ENCODE results near the gene ZMIZ2. TPM values are rescaled to one million over a fixed set of nuclear protein-coding genes. Genes with fewer than 3 reads are reported as not detected.

ZMIZ2 gene
- total RNA-seq, 1 donor from 2014 or later = 291 TPM

DNA sequence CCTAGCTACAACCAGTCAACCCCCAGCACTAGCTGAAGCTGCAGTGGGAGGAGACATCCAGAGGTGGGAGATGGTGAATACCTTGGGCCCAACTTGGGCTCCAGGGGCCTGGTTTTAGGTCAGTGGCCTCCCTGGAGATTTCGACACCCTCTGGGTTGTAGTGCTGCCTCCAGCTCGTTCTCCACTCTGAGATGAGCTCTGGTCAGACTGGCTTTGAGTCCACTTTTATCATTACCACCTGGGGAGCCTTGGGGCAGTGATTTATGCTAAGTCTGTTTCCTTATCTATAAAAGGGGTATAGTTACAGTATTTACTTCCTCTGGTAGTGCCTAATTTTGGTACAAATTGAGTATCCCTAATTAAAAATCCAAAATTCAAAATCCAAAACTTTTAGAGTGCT lies 70.6 kb downstream of the ZMIZ2 start:
- Mint-ChIP-seq H3K27ac (ENCODE audit: unreplicated experiment) (no peak overlapping the region), H3K4me3 (ENCODE audit: unreplicated experiment) (no peak overlapping the region), H3K9me3 (ENCODE audit: unreplicated experiment) (peaks cover 1% of the 10 kb centered on the region), H3K4me1 (ENCODE audit: low read depth, unreplicated experiment) (no peaks in the 10 kb centered on the region), H3K36me3 (ENCODE audit: unreplicated experiment) (no peaks in the 10 kb centered on the region), H3K27me3 (ENCODE audit: unreplicated experiment) (no peaks in the 10 kb centered on the region)
- no peak for TF ChIP-seq CTCF (IDR thresholded peaks at IDR 0.05; ENCODE audit: partially characterized antibody, unreplicated experiment)
- no peak for DNase-seq

Other genes starting within 250 kb of the ZMIZ2 start
- gene NPC1L1, start 207.5 kb upstream of the ZMIZ2 start, total RNA-seq (ENCODE audit: unreplicated experiment) = not detected
- 84.3 TPM for gene DDX56, start 174.9 kb upstream of the ZMIZ2 start, total RNA-seq (ENCODE audit: unreplicated experiment)
- gene TMED4, start 166.6 kb upstream of the ZMIZ2 start, total RNA-seq (ENCODE audit: unreplicated experiment) = 90.7 TPM
- 102 TPM for gene OGDH, start 142.2 kb upstream of the ZMIZ2 start, total RNA-seq (ENCODE audit: unreplicated experiment)
- gene PPIA, start 47.8 kb downstream of the ZMIZ2 start, total RNA-seq (ENCODE audit: unreplicated experiment) = 1,460 TPM
- 180 TPM for gene H2AZ2, start 99.2 kb downstream of the ZMIZ2 start, total RNA-seq (ENCODE audit: unreplicated experiment)
- 11.4 TPM for gene PURB, start 136.7 kb downstream of the ZMIZ2 start, total RNA-seq (ENCODE audit: unreplicated experiment)
- gene MYO1G, start 230.2 kb downstream of the ZMIZ2 start, total RNA-seq (ENCODE audit: unreplicated experiment) = 0.54 TPM

All from glutamatergic neuron (in vitro differentiated cells).